GM19328 (cell line): ENCODE data around the gene LCN15.
"Not testable (repeated sequence)": the region's sequence is repeated elsewhere in the genome, so short reads cannot be mapped to it uniquely, and the experiment has no call there.

Experiments
- ATAC-seq: cut with Tn5 transposase; IDR thresholded peaks from one replicate; pipeline ENCODE4 v1.9.1; 2021; ENCODE audit warnings: mild to moderate bottlenecking, moderate library complexity; ENCODE audit not compliant: unreplicated experiment

The LCN15 gene

DNA sequence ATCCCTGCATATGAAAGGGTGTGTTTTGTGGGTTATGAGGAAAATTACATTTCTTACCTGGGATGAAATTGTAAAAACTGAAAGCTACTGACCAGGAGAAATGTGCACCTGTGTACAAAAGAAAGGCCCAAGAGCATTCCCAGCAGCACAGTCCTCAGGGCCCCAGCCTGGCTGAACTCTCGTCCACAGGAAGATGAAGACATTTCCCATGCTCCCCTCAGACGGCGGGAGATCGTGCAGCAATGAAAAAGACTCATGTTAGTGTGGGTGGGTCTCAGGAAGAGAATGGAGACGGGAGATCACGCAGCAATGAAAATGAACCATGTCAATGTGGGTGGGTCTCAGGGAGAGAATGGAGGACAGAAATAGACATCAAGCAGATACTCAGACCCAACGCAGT, 12.6 kb upstream of the LCN15 start:
- ATAC-seq: no peak

DNA sequence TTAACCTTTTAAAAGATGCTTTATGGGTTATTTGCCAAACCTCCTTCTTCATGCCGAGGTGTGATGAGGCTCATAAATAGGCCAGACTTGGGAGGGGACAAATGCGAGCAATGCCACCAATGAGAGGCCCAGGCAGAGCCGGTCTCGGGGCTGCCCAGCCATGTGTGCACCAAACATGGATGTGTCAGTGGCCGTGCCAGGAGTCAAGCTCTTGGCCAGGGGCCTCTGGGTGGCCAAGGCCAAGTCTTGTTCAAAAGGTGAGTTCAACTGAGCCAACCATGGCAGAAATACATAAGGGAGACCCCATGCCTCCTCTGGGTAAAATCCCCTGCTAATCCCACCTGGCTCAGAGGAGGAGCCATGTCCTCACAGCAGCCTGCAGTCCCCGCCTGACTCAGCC, 10.9 kb upstream of the LCN15 start:
- ATAC-seq: no peak

DNA sequence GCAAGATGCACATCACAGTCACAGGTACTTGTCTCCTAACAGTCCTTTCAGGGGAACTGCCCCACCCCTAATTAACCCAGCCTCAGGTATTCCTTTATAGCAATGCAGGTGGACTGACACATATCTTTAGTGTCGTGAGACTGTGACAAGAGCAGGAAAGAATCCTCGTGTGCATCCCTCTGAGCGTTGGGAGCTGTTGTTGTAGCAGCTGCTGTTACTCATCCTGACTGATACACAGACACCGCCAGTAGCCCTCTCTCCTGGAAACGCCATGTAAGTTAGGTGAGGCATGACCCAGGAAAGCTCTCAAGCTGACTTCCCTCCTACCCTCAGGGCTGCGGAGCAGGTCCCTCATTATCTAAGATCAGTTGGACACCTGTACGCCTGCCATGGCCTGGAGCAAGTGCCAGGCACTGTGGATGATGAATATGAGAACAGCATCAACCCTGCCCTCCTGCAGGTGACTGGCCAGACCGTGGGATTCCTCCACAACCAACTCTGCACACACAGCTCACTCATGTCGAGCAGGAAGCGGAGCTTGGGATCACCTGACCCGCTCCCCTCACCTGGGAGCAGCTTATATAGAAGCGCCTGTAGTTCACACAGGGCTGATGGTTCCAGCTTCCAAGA, 10.2 kb upstream of the LCN15 start:
- no peak for ATAC-seq

DNA sequence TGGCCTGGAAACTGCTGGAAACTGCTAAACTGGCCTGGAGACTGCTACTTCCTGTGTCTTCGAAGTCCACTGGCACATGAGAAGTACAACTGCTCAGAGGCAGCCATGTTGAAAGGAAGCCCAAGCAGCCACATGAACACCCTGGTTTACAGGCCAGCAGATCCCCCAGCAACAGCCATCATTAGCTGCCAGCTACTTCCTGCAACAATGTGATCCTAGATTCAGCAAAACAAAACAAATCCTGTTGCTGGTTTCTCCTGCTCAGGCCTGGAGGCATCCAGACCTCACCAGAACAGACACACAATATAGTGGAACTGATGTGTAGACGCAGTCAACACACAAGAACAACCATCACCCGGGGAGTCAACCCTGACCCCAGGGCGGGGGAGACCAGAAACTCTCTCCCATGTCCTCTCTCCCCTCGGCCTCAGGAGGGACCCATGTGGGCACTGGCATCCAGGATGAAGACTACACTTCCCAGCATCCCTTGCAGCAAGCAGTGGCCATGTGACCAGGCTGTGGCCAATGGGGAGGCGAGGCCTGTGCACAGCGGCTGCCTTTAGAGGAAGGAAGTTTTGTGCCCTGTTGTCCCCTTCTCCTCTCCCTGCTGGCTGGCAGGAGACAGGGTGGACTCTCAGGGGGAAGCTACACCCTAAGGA, 9.2 kb upstream of the LCN15 start:
- ATAC-seq: no peak

DNA sequence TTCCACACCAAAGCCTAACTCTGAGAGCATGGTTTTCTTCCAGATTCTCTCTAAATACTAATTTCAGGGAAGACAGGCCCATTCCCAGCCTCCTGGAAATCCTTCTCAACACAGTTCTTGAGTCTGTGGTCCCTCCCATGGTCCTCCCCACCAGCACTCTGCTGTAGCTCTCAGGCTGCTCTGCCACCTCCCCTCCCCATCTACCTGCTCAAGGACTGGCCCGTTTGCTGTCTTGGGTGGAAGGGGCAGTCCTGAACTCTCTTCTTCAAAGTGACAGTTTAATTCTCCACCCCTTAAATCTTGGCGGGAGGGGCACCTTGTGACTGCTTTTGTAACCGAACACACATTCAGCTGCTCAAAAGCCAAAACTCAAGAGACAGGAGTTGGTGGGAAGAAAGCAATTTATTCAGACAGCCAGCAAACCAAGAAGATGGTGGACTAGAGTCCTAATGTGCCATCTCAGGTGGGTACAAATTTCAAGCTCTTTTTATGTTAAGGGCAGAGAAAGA, 7.6 kb upstream of the LCN15 start:
- no peak for ATAC-seq

DNA sequence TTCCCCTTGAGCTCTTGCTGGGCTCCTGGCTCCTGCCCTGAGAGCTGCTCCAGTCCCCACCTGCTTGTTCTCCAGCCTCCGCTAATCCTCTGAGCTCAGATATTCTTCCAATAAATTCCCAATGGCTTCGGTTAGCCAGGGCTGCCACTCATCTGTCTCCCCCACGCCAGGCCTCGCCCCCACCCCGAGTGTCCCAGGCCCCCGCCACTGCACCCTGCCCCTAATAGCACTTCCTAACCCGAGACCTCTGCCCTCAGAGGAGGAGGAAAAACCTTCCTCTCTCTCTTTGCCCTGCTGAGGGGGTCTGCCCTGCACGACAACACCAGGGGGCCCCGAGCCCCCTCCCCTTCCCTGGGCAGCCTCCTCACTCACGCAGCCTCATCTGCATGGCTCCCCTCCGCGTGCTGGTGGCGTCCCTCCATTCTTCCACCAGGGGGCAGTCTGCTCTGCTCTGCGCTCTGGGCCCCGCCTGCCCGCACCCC, 5.4 kb upstream of the LCN15 start:
- ATAC-seq: no peak

DNA sequence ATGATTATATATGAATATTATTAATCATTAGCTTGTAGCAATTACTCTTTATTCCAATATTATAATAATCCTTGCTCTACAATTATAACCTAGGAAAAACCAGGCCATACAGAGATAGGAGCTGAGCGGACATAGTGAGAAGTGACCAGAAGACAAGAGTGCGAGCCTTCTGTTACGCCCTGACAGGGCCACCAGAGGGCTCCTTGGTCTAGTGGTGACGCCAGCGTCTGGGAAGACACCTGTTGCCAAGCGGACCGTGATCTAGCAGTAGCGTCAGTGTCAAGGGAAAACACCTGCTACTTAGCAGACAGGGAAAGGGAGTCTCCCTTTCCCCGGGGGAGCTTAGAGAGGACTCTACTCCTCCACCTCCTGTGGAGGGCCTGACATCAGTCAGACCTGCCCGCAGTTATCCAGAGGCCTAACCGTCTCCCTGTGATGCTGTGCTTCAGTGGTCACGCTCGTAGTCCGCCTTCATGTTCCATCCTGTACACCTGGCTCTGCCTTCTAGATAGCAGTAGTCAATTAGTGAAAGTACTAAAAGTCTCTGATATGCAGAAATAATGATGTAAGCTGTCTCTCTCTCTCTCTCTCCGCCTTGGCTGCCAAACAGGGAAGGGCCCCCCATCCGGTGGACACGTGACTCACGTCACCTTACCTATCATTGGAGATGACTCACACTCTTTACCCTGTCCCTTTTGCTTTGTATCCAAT, 2.2 kb upstream of the LCN15 start:
- not testable (repeated sequence) for ATAC-seq

DNA sequence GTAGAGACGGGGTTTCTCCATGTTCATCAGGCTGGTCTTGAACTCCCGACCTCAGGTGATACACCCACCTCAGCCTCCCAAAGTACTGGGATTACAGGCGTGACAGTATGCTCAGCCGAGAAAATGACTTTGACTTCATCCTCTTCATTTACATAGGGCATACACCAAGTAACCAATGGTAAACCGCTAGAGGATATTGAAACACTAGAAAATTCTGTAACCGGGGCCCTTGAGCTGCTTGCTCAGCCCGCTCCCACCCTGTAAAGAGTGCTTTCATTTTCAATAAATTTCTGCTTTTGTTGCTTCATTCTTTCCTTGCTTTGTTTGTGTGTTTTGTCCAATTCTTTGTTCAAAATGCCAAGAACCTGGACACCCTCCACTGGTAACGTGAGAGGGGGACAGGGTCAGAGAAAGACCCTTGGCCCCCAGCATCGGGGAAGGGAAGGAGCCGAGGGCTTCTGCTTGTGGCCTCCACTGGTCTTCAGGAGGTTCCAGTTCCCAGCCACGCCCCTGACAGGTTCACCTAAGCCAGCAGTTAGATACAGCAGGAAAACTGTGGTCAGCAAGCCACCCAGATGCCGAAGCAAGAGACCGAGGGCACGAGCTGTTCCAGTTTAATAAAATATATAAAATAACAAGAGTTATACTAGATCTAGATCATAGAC, 1.6 kb upstream of the LCN15 start:
- ATAC-seq: not testable (repeated sequence)

DNA sequence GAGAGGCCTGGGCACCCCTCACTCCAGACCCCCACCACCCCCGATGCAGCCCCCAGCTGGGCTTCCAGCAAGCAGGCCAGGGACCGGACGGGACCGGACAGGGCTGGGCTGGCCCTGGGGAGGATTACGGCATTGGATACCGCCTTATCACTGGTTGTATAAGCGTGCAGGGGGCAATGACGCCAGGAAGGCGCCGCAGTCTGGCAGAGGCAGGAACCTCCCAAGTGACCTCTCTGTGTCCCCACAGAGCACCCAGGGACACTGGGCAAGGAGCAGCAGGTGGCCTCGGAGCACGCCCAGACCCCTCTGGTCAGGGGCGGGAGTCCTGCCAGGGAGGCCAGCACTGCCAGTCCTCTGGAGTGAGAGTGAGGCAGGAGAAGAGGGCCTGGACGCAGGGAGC, 723 bp upstream of the LCN15 start:
- ATAC-seq: no peak

DNA sequence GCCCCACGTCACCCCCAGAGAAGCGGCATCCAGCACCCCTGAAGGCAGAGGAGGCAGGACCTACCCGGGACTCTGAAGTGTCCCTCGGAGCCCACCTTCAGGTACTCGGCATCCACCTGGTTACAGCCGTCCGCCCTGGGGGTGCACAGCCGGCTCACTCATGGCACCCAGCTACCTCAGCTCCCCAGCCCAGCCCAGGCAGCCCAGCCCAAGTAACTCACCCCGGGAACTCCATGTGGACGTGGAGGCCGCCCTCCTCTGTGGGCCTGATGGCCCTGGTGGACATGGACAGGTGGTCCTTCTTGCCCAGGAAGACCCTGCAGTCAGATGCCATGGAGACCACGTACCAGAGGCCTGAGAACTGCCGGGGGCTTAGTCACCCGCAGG, 676 bp downstream of the LCN15 start:
- no peak for ATAC-seq

DNA sequence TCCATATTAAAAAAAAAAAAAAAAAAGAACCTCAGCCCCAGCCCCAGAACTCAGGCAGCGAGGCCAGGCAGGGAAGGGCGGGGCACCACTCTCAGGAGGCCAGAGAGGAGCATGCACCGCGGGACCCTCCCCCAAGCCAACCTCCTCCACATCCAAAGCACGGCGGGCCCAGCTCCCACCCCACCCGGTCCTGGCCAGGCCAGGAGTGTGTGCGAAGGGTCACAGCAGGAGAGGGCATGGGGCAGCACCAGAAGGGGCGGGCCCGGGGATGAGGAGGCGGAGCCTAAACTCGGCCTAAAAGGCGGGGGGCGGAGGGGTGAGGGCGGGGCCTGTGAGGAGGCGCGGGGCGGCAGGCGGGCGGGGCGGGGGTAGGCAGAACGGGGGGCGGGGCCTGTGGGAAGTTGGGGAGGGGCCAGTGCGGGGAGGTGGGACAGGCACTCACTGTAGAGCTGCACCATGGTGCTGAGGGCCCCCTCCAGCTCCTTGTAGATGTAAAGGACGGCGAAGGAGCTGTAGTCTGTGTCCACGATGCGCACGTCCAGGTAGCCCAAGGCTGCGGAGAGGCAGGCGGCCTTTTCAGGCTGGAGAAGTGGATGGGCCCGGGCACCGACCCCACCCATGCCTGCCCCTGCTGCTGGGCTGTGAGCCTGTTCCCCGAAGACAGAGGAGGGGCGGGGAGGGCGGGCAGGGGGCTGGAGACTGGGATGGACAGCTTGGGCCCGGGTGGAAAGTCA, 1.2 kb downstream of the LCN15 start:
- no peak for ATAC-seq

DNA sequence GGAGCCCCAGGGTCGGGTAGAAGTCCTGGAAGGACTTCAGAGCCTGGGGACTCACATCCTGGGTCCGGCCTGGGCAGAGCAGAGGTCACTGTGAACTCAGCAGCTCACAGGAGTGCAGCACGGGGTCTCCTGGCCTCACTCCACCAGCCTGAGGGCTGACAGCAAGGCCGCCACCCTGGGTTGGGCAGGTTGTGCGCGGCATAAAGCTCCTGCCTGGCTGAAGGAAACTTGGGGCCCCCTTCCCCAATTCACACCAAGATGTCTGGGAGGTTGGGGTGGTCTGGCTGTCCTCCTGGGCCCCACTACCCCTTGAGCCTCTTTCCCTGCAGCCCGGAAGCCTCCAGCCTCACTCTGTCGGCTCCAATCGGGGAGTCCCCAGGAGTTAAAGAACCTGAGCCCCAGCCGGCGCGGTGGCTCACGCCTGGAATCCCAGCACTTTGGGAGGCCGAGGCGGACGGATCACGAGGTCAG, 2.1 kb downstream of the LCN15 start:
- no peak for ATAC-seq

DNA sequence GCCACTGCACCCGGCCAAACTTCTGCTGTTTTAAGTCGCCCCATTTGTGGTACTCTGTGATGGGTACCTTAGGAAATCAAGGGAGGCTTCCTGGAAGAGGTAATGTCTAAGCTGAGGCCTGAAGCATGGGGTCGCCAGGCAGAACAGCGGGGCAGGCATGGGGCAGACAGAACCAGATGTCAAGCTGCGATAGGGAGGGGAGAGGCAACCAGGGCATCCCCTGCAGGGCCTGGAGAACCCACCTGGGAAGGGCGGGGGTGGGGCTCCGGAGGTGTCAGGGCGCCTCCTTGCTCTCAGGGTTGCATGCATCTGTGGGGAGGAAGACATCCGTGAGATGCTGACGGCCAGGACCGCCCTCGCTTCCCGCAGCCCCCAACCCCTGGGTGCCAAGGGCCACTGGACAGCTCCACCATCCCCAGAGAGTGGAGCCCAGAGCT, 2.8 kb downstream of the LCN15 start:
- ATAC-seq: no peak

DNA sequence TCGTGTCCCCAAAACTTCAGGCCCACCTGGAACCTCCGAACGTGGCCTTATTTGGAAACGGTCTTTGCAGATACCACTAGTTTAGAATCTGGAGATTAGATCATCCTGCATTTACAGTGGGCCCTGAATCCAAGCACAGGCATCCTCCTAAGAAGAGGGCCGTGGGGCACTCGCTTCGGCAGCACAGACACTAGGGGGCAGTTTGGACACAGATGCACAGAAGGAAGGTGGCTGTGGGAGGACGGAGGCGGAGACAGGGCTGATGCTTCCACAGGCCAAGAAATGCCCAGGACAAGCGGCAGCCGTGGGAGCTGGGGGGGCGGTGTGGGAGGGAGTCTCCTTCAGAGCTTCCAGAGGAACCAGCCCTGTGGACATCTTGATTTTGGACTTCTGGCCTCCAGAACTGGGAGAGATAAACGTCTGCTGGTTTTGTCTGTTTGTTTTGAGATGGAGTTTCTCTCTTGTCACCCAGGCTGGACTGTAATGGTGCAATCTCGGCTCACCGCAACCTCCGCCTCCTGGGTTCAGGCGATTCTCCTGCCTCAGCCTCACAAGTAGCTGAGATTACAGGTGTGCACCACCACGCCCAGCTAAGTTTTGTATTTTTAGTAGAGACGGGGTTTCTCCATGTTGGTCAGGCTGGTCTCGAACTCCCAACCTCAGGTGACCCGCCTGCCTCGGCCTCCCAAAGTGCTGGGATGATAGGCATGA, 3.3 kb downstream of the LCN15 start:
- ATAC-seq: not testable (repeated sequence)

DNA sequence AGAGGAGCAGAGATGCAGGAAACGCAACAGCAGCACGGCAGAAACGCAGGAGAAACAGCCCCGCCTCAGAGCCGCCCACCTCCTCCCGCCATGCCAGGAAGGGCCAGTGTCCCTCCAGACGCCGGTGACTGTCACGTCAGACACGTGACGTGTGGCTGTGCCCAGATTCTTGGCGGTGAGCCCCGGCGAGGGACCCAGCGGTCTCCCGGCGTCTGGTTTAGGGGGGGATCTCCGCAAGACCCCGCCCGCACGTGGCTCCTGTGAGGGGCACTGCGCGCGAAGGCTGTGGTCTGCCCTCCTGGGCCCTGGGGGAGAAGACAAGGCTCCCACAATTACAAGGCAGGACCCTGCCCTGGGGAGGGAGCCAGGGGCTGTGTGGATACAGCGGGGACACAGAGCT, 3.9 kb downstream of the LCN15 start:
- no peak for ATAC-seq

DNA sequence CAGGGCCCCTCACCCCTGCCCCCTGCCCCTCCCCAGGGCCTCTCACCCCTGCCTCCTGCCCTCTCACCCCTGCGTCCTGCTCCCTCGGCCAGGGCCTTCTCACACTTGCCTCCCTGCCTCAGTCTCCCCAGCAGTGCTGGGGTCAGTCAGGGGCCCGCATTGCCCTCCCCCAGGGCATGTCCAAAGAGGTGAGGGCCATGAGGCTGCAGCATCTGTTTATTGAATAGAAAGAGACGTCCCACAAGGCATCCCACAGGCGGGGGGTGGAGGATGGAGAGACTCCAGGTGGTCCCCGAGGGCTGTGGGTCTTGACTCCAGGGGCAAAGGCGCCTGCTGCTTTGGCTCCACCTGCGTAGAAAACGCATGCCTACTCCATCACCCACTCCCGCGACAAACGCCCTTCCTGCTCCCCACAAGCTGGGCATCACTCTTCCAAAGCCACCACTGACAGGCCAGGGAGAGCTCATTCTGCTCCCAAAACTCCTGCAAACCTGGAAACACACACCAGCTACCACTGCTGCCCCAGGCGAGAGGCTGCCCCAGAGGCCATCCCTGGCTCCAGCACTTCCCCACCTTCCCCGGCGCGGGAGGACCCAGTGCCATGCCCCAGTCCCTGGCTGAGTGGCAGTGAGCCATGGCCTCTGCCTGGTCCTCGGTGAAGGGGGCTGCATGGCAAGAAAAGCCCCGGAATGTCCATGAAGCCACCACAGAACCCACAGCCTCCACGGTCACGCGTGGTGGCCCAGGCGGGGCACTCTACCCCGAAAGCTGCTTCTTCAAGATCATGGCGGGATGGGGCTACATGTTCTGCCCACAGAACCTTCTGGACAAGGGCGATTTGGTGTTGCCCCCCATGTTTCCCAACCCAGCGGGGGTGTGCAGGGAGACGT, 4.6 kb downstream of the LCN15 start:
- ATAC-seq: no peak

DNA sequence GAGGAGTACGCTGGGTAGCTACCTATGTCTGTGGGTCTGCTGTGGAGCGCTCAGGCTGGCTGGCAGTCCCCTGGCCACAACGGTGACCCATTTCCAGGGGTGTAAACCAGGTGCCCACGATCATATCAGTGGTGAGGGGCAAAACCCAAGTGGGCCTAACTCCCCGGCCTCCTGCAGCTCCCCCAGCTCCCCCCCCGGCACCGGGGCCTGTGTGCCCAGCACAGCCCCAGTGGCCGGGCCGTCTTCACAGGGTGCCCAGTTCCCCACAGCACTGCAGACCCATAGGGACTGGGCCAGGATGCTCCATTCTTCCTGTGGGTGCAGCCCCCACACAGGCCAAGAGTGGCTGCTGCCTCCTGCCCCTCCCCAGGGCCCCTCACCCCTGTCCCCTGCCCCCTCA, 5.3 kb downstream of the LCN15 start:
- ATAC-seq: no peak

DNA sequence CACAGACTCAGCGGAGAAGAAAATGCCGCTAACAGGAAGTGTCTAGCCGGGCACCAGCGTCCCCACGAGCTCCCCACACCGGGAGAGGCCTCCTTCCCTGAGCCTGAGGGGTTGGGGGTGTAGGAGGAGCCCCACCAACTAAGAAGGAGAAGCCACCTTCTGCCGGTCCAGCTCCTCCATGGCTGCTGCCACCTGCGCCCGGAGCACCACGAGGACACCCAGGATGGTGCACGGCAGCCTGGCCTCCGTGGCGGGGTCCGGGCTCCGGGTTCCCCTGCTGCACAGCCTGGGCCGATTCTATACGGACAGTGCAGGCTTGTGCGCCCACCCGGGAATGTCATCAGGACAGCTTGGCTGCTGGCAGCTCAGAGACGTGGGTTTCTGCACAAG, 6.6 kb downstream of the LCN15 start:
- ATAC-seq: no peak

DNA sequence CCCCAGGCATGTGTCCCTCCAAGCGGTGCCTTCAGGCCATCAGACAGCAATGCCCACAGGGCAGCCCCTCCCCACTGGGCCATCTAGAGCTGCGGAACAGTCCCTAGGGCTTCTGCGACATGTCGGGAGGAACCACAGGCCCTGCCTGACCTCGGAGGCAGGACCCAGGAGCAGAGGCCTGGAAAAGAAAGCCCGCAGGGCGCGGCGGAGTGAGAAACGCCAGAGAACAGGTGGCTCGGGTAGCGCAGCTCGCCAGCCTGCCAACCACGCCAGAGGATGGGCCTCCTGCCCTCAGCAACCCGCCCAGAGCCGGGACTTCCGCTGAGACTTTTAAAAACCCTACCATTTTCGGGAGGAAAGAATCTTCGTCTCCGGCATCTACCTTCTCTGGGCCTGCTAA, 7.0 kb downstream of the LCN15 start:
- ATAC-seq: no peak
